K562 (cell line): ENCODE data around the gene PRKG2. TPM values are rescaled to one million over a fixed set of nuclear protein-coding genes. Genes with fewer than 3 reads are reported as not detected.

Source experiments
- ATAC-seq: fragments of 200-7000 bp; cut with Tn5 transposase; 3 replicates; pipeline ENCODE4 v1.9.1; 2020; ENCODE audit warnings: moderate library complexity
- BruUV-seq: library from RNA; stranded (reverse); fragments of 400-500 nt; replicated peaks from 2 replicates; lab custom pipeline; 2021; lab: Mats Ljungman, UMichigan
- CTCF ChIA-PET: fragments of 300-600 bp; formaldehyde crosslinking; extraction: SDS; loops from one replicate; lab custom pipeline; 2021; ENCODE audit warnings: low intra/inter-chr PET ratio; lab: Yijun Ruan, JAX
- POLR2A ChIA-PET: fragments of 300-600, 350-650 bp; sonication (Branson Sonifier 250); formaldehyde crosslinking; extraction: SDS; loops from one replicate; lab custom pipeline; 2021; ENCODE audit warnings: antibody characterized with exemption, inconsistent platforms; lab: Yijun Ruan, JAX
- DNase-seq, 4 experiments: peaks; one replicate each; pipeline versions ENCODE4 v3.0.0 to v3.0.0-alpha.2; 2011 to 2018; ENCODE audit warnings: low spot score in 3 of 4, mixed read lengths in 3 of 4; ENCODE audit errors: extremely low read depth in 1 of 4
- FAIRE-seq: peaks from 2 replicates; lab custom pipeline; 2011; peaks lifted over from hg19 to GRCh38; lab: Jason Lieb, UNC
- H2AFZ ChIP-seq: 2 replicates; pipeline ENCODE4 v1.6.0; 2011; ENCODE audit warnings: low read depth, low read length, control low read depth, inconsistent platforms
- H3K27ac ChIP-seq: fragments of 200-600 bp; 3 replicates; pipeline ENCODE4 v1.8.0; 2011; ENCODE audit warnings: low read depth, mild to moderate bottlenecking, control low read depth, inconsistent platforms, low read length, moderate library complexity, mixed read lengths; ENCODE audit errors: extremely low read depth
- H3K27me3 ChIP-seq, 2 experiments: fragments of 300-600 bp in 1 of 2; 2 replicates in 1 of 2; 3 replicates in 1 of 2; pipeline versions ENCODE4 v1.6.0 to v1.8.0; 2011; ENCODE audit warnings: inconsistent platforms in 2 of 2, low read length in 2 of 2, mild to moderate bottlenecking in 1 of 2, mixed read lengths in 1 of 2, moderate library complexity in 1 of 2; ENCODE audit not compliant: control insufficient read depth in 2 of 2, insufficient read depth in 2 of 2
- H3K36me3 ChIP-seq: fragments of 300-600 bp; 3 replicates; pipeline ENCODE4 v1.8.0; 2011; ENCODE audit warnings: mild to moderate bottlenecking, low read length, inconsistent platforms; ENCODE audit not compliant: control insufficient read depth, insufficient read depth
- H3K4me1 ChIP-seq, 2 experiments: fragments of 200-600 bp in 1 of 2; replicated peaks in 1 of 2; 2 replicates in 1 of 2; 3 replicates in 1 of 2; pipeline versions ENCODE4 v1.5.1 to v1.8.0; 2011; ENCODE audit warnings: inconsistent platforms in 2 of 2, low read length in 2 of 2, mild to moderate bottlenecking in 1 of 2, mixed read lengths in 1 of 2, moderate library complexity in 1 of 2; ENCODE audit not compliant: control insufficient read depth in 2 of 2, insufficient read depth in 2 of 2
- H3K4me2 ChIP-seq: 2 replicates; pipeline ENCODE4 v1.6.1; 2011; ENCODE audit warnings: low read length, control low read depth, inconsistent platforms, mixed read lengths; ENCODE audit not compliant: insufficient read depth
- H3K4me3 ChIP-seq: fragments of 200-600 bp; sonication (generic), shearing (Covaris generic); 2 replicates; pipeline ENCODE4 v1.5.1; 2016; ENCODE audit warnings: control low read depth, inconsistent platforms
- H3K79me2 ChIP-seq: fragments of 200-600 bp; 3 replicates; pipeline ENCODE4 v1.8.0; 2011; ENCODE audit warnings: low read length, inconsistent platforms; ENCODE audit not compliant: control insufficient read depth, insufficient read depth
- H3K9ac ChIP-seq, 2 experiments: 2 replicates each; pipeline versions ENCODE4 v1.6.0 to v1.6.1; 2011; ENCODE audit warnings: low read depth in 2 of 2, low read length in 2 of 2, control low read depth in 1 of 2, inconsistent platforms in 1 of 2, mild to moderate bottlenecking in 1 of 2, mixed read lengths in 1 of 2; ENCODE audit not compliant: insufficient read depth in 1 of 2
- H3K9me1 ChIP-seq: one replicate; pipeline ENCODE4 v1.6.0; 2011; ENCODE audit warnings: inconsistent platforms, mild to moderate bottlenecking, low read length, moderate library complexity; ENCODE audit not compliant: control insufficient read depth, insufficient read depth
- H3K9me3 ChIP-seq: replicated peaks from 2 replicates; pipeline ENCODE4 v1.5.1; 2011; ENCODE audit warnings: low read depth, low read length, inconsistent platforms; ENCODE audit not compliant: control insufficient read depth, insufficient read depth
- H4K20me1 ChIP-seq: replicated peaks from 2 replicates; pipeline ENCODE4 v1.6.1; 2011; ENCODE audit warnings: low read length, inconsistent platforms, mixed read lengths; ENCODE audit not compliant: control insufficient read depth, insufficient read depth
- ATF1 ChIP-seq, 2 experiments: fragments of 450-650 bp in 1 of 2; IDR thresholded peaks; 2 replicates each; pipeline ENCODE4 v1.6.1; 2016; ENCODE audit warnings: missing compliant biosample characterization in 1 of 2, missing genetic modification characterization in 1 of 2
- CTBP1 ChIP-seq: fragments of 450-650 bp; IDR thresholded peaks from 2 replicates; pipeline ENCODE4 v1.6.1; 2016; ENCODE audit warnings: borderline replicate concordance
- HOXB6 ChIP-seq: fragments of 250-450 bp; sonication (Bioruptor Pico); IDR thresholded peaks from 2 replicates; pipeline ENCODE4 v1.5.1; 2022; ENCODE audit warnings: mild to moderate bottlenecking, borderline replicate concordance
- MYNN ChIP-seq, 2 experiments: sonication (generic); formaldehyde crosslinking in 1 of 2; IDR thresholded peaks; 2 replicates each; pipeline versions ENCODE4 v1.5.0 to v1.6.1; 2016 to 2020; ENCODE audit warnings: antibody characterized with exemption in 1 of 2, missing genetic modification reagents in 1 of 2
- PRDM10 ChIP-seq: fragments of 450-650 bp; IDR thresholded peaks from 2 replicates; pipeline ENCODE4 v1.6.1; 2018; ENCODE audit not compliant: partially characterized antibody
- PRPF4 ChIP-seq: fragments of 200-400 bp; formaldehyde crosslinking; IDR thresholded peaks from one replicate; pipeline ENCODE4 v1.6.1; 2017; ENCODE audit warnings: low read length, low read depth, mild to moderate bottlenecking; ENCODE audit not compliant: insufficient read depth, poor library complexity, severe bottlenecking
- SMARCC2 ChIP-seq: fragments of 450-650 bp; IDR thresholded peaks from 2 replicates; pipeline ENCODE4 v1.6.1; 2017; ENCODE audit warnings: antibody characterized with exemption, moderate library complexity, mild to moderate bottlenecking, low read depth
- ZNF12 ChIP-seq: sonication (generic); formaldehyde crosslinking; IDR thresholded peaks from 2 replicates; pipeline ENCODE4 v1.4.0; 2020; ENCODE audit warnings: mild to moderate bottlenecking, missing genetic modification reagents
- ZNF140 ChIP-seq: fragments of 250-450 bp; sonication (Bioruptor Pico); IDR thresholded peaks from 2 replicates; pipeline ENCODE4 v1.8.0; 2021; ENCODE audit warnings: moderate library complexity, mild to moderate bottlenecking, inconsistent platforms
- ZNF184 ChIP-seq: sonication (generic); formaldehyde crosslinking; IDR thresholded peaks from 2 replicates; pipeline ENCODE4 v1.5.0; 2020; ENCODE audit warnings: missing genetic modification reagents
- ZSCAN29 ChIP-seq: fragments of 450-650 bp; IDR thresholded peaks from 2 replicates; pipeline ENCODE4 v1.6.1; 2017
- WGBS: fragments of 100-300 bp; shearing (Covaris generic); methylation state at CpG from one replicate; pipeline ENCODE4 v1.1.6; 2016; ENCODE audit warnings: low coverage, mixed read lengths; ENCODE audit not compliant: insufficient coverage; ENCODE audit errors: missing lambda C conversion rate; 5-methylcytosine and 5-hydroxymethylcytosine counted together
- in situ Hi-C: fragments of 300-500 bp; cut with MboI; formaldehyde crosslinking; loops from 4 replicates; pipeline ENCODE4 v1.15.0; 2018; ENCODE audit warnings: inconsistent platforms, mixed read lengths
- intact Hi-C: fragments of 100-400 bp; cut with micrococcal nuclease; formaldehyde crosslinking; loops from 2 replicates; pipeline ENCODE4 v1.14.2; 2022
- polyA plus RNA-seq, 8 experiments: library from polyadenylated mRNA; depleted of rRNA in 4 of 8; stranded (reverse) in 5 of 8; unstranded in 3 of 8; fragments of >200 nt; fragmentation: Nextera tagmentation in 2 of 8; fragmentation: Illumina TruSeq in 1 of 8; extraction: Ambion mirVana in 2 of 8; extraction: Trizol in 1 of 8; gene quantifications; 2 replicates each; pipeline versions ENCODE4 v1.2.1 to v1.2.3, GENCODE V29; 2011 to 2014; ENCODE audit warnings: inconsistent platforms in 1 of 8, missing spikeins in 1 of 8
- total RNA-seq, 7 experiments: library from RNA; depleted of rRNA in 6 of 7; stranded (reverse); fragments of >200 nt in 6 of 7; fragmentation: Illumina TruSeq in 2 of 7; extraction: Trizol in 2 of 7; gene quantifications; 2 replicates each; pipeline versions ENCODE4 v1.2.1 to v1.2.3, GENCODE V29; 2011 to 2021; ENCODE audit warnings: low replicate concordance in 1 of 7
- TF ChIP-seq, protein P1 (sequence below): fragments of 200-800 bp; sonication (Bioruptor generic); IDR thresholded peaks from 2 replicates; pipeline ENCODE4 v1.6.1; 2017; ENCODE audit warnings: missing genetic modification characterization, missing compliant biosample characterization
- TF ChIP-seq, protein P2 (sequence below): fragments of 250-450 bp; sonication (Bioruptor Pico); IDR thresholded peaks from 2 replicates; pipeline ENCODE4 v1.5.1; 2021; ENCODE audit warnings: mild to moderate bottlenecking

Gene PRKG2
- total and polyA plus RNA-seq, 9 of the 15 experiments (the other 6 are each of a cell fraction or from before 2014, with no cell fraction given): 0.01 to 0.68 (median 0.34) TPM

DNA sequence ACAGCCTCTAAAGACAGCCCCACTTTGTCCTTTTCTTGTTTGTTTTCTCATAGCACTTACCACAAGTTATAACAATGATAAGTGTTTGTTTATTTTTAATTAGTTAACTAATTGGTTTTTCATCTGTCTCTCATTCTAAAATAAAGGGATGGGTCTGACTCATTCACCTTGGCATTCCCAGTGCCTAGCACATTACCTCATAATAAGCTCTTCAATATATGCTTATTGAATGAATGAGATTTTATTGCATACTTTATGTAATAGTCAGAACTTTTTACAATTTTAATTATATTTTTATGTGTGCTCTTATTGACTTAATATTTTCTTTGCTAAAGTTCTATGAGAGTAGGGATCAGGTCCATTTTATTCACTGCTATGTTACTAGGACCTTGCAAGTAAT, 22.8 kb upstream of the PRKG2 start (continued):
- no peak for TF ChIP-seq PRDM10

- ChIA-PET POLR2A (no interaction called here), CTCF (no interaction called here)
- no peak overlapping the region for H3K4me3 ChIP-seq
- H3K27me3 ChIP-seq: peaks cover 0 to 15% of the 10 kb centered on the region in 2 experiments; a peak in 3 of 5 replicates
- no peak overlapping the region for H3K9ac ChIP-seq
- H2AFZ ChIP-seq: no peak overlapping the region
- H3K9me3 ChIP-seq: no peaks in the 10 kb centered on the region
- H3K4me1 ChIP-seq: no peaks in the 10 kb centered on the region
- no peaks in the 10 kb centered on the region for H3K79me2 ChIP-seq
- in situ Hi-C loops (no loop called here), intact Hi-C loops (no loop called here)
- no peaks in the 10 kb centered on the region for H4K20me1 ChIP-seq
- DNase-seq: no peak
- no TSS peak for BruUV-seq
- H3K27ac ChIP-seq: no peak overlapping the region
- H3K4me2 ChIP-seq: no peak overlapping the region
- no peak; the same call in 2 of the 3 replicates for ATAC-seq
- WGBS: 1% methylated on average over 22 of the region's 23 CpGs
- no peak for FAIRE-seq
- H3K36me3 ChIP-seq: no peaks in the 10 kb centered on the region
- no peaks in the 10 kb centered on the region for H3K9me1 ChIP-seq
- no peak for TF ChIP-seq ZNF184 (CRISPR knock-in tag)
- TF ChIP-seq HOXB6: no peak
- TF ChIP-seq, protein P1, sequence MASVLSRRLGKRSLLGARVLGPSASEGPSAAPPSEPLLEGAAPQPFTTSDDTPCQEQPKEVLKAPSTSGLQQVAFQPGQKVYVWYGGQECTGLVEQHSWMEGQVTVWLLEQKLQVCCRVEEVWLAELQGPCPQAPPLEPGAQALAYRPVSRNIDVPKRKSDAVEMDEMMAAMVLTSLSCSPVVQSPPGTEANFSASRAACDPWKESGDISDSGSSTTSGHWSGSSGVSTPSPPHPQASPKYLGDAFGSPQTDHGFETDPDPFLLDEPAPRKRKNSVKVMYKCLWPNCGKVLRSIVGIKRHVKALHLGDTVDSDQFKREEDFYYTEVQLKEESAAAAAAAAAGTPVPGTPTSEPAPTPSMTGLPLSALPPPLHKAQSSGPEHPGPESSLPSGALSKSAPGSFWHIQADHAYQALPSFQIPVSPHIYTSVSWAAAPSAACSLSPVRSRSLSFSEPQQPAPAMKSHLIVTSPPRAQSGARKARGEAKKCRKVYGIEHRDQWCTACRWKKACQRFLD (CRISPR knock-in tag): no peak
- TF ChIP-seq CTBP1: no peak
- no peak for TF ChIP-seq ATF1 (CRISPR knock-in tag; IDR thresholded peaks at IDR 0.05)
- TF ChIP-seq ATF1 (tag; IDR thresholded peaks at IDR 0.05): no peak
- TF ChIP-seq PRPF4: no peak
- no peak for TF ChIP-seq ZNF12 (CRISPR knock-in tag)
- TF ChIP-seq MYNN (IDR thresholded peaks at IDR 0.05): no peak
- TF ChIP-seq MYNN (CRISPR knock-in tag; IDR thresholded peaks at IDR 0.05): no peak
- TF ChIP-seq, protein P2, sequence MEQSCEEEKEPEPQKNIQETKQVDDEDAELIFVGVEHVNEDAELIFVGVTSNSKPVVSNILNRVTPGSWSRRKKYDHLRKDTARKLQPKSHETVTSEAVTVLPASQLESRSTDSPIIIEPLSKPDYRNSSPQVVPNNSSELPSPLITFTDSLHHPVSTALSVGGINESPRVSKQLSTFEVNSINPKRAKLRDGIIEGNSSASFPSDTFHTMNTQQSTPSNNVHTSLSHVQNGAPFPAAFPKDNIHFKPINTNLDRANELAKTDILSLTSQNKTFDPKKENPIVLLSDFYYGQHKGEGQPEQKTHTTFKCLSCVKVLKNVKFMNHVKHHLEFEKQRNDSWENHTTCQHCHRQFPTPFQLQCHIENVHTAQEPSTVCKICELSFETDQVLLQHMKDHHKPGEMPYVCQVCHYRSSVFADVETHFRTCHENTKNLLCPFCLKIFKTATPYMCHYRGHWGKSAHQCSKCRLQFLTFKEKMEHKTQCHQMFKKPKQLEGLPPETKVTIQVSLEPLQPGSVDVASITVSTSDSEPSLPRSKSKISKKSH: no peak
- no peak for TF ChIP-seq ZSCAN29
- TF ChIP-seq ZNF140 (CRISPR knock-in tag): no peak
- no peak for TF ChIP-seq SMARCC2
These were observed 21.1 kb upstream of the PRKG2 start for GRCh38 chr4:81235982-81236749.
